ENCODE data around the gene ACOX3. TPM values are rescaled to one million over a fixed set of nuclear protein-coding genes. Genes with fewer than 3 reads are reported as not detected.
"Not testable (repeated sequence)": the region's sequence is repeated elsewhere in the genome, so short reads cannot be mapped to it uniquely, and the experiment has no call there.

Gene ACOX3
- polyA plus RNA-seq, 4 donors, result 15.4 to 19.2 (median 16.5) TPM

DNA sequence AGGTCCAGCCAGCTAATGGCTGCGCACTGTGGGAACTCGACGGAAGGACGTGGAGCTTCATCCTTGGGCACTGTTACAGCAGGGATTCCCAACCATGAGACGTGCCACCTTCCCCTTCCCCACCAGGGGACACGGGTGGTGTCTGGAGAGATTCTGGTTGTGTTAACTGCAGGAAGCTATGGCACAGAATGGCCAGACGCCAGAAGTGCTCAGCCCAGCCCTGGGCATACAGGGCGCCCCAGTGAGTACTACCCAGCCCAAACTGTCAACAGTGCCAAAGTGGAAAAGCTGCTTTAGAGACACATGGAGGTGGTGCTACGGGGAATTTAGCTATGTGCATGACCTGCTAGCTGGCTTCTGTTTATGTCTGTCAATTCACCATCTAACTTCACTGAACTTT is 32.8 kb downstream of the ACOX3 start:
- DNase-seq (ENCODE audit: low read depth in 4 of 4, low spot score in 2 of 4), result no peak

GRCh38 chr4:8407316-8407715 is 33.2 kb downstream of the ACOX3 start:
- DNase-seq (ENCODE audit: low read depth in 4 of 4, low spot score in 2 of 4), result no peak

DNA sequence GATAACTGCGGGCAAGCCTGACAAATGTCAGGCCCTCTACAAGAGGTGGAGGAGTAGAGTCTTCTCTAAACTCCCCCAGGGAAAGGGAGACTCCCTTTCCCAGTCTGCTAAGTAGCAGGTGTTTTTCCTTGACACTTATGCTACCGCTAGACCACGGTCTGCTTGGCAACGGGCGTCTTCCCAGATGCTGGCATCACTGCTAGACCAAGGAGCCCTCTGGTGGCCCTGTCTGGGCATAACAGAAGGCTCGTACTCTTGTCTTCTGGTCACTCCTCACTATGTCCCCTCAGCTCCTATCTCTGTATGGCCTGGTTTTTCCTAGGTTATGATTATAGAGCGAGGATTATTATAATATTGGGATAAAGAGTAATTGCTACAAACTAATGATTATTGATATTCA is 33.6 kb downstream of the ACOX3 start:
- not testable (repeated sequence) for DNase-seq (ENCODE audit: low read depth in 4 of 4, low spot score in 2 of 4)

- DNase-seq (ENCODE audit: low read depth in 4 of 4, low spot score in 2 of 4), result no peak
These were observed 35.0 kb downstream of the ACOX3 start for GRCh38 chr4:8405516-8405875.

- no peak for DNase-seq (ENCODE audit: low read depth in 4 of 4, low spot score in 2 of 4)
These were observed 35.6 kb downstream of the ACOX3 start for GRCh38 chr4:8404791-8405515.

GRCh38 chr4:8403976-8404375 is 36.5 kb downstream of the ACOX3 start:
- no peak for DNase-seq (ENCODE audit: low read depth in 4 of 4, low spot score in 2 of 4)

- DNase-seq (ENCODE audit: low read depth in 4 of 4, low spot score in 2 of 4), result no peak
These were observed 37.3 kb downstream of the ACOX3 start for GRCh38 chr4:8403173-8403753.

GRCh38 chr4:8402640-8403039 is 37.9 kb downstream of the ACOX3 start:
- DNase-seq (ENCODE audit: low read depth in 4 of 4, low spot score in 2 of 4), result no peak

- DNase-seq (ENCODE audit: low read depth in 4 of 4, low spot score in 2 of 4), result no peak
These were observed 38.3 kb downstream of the ACOX3 start for GRCh38 chr4:8402181-8402597.

DNA sequence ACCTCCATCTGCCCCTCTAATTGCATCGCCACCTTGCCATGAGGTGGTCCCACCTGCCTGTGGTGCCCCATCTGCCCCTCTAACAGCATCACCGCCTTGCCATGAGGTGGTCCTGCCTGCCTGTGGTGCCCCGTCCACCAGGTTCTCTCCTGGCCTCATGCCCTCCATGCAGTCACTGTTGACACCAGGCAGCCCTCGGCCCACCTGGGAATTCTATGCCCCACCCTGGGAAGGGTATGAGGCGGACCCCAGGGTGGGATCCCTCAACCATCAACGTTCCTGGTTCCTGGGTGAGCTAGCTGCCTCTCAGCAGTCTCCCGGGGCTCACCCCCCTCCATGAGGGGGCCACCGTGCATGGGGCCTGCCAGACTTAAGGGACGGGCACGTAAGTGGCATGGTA is 38.9 kb downstream of the ACOX3 start:
- DNase-seq (ENCODE audit: low read depth in 4 of 4, low spot score in 2 of 4), result no peak

DNA sequence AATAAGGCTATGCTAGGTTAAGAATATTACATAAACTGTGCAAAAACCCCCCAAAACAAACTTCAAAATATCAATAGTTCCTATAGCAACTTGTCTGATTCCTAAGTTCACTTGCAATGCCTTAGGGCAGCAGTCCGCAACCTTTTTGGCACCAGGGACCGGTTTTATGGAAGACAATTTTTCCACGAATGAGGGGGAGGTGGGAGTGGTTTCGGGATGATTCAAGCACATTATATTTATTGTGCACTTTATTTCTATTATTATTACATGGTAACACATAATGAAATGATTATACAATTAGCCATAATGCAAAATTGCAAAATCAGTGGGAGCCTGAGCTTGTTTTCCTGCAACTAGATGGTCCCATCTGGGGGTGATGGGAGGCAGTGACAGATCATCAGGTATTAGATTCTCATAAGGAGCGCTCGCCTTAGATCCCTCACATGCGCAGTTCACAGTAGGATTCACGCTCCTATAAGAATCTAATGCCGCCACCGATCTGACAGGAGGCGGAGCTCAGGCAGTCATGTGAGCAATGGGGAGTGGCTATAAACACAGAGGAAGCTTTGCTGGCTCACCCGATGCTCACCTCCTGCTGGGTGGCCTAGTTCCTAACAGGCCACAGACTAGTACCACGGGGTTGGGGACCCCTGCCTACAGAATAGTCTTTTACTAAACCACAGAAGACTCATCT is 39.7 kb downstream of the ACOX3 start:
- no peak for DNase-seq (ENCODE audit: low read depth in 4 of 4, low spot score in 2 of 4)

GRCh38 chr4:8399298-8399697 is 41.2 kb downstream of the ACOX3 start:
- no peak for DNase-seq (ENCODE audit: low read depth in 4 of 4, low spot score in 2 of 4)

DNA sequence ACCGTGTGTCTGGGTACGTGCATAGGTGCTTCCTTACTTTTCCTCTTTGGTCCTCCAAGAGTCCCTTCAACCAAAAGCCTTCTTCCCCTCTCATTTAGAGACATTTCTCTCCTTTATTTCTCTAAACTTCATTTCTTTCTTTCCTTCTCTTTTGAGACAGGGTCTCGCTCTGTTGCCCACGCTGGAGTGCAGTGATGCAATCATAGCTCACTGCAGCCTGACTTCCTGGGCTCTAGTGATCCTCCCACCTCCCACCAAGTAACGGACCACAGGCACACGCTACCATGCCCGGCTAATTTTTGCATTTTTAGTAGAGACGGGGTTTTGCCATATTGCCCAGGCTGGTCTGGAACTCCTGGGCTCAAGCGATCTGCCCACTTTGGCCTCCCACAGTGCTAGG is 42.2 kb downstream of the ACOX3 start:
- no peak for DNase-seq (ENCODE audit: low read depth in 4 of 4, low spot score in 2 of 4)

- DNase-seq (ENCODE audit: low read depth in 4 of 4, low spot score in 2 of 4), result no peak
These were observed 43.6 kb downstream of the ACOX3 start for GRCh38 chr4:8396762-8397406.

DNA sequence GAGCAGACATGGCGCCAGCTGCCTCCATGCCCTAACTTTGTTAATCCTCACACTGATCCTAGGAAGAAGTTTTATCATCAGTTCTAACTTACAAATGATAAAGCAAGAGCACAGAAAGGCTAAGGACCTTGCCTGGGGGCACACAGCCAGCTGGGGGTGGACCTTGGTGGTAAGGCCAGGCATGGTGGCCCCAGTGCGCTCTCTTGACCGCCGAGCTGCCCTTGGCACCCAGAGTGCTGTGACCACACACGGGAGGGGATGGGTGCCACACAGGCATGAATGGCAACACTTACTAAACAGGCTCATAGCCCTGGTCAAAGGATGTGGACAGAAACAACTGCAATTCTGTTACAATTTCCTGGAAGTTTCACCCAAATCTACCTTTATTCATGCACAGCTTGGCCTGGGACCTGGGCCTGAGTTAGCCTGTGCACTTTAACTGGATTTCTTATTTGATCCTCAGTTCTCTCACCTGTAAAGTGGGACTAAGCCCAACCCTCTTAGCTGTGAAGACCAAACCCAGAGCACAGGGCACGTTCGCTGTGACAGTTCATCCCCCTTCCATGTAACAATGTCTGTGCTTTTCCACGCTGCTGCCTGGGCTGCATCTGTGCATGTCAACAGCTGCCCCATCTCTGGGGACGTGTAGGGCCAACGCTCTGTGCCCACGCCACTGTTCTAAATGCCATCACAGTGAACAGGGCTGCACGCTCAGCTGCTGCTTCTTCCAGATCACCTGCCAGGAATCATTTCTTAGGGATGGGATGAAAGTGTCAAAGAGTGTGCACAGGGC is 44.8 kb downstream of the ACOX3 start:
- DNase-seq (ENCODE audit: low read depth in 4 of 4, low spot score in 2 of 4), result no peak

GRCh38 chr4:8394806-8395205 is 45.7 kb downstream of the ACOX3 start:
- DNase-seq (ENCODE audit: low read depth in 4 of 4, low spot score in 2 of 4), result no peak

GRCh38 chr4:8394061-8394519 is 46.4 kb downstream of the ACOX3 start:
- no peak for DNase-seq (ENCODE audit: low read depth in 4 of 4, low spot score in 2 of 4)

GRCh38 chr4:8393593-8394038 is 46.9 kb downstream of the ACOX3 start:
- DNase-seq (ENCODE audit: low read depth in 4 of 4, low spot score in 2 of 4), result no peak

GRCh38 chr4:8392591-8393190 is 47.8 kb downstream of the ACOX3 start:
- DNase-seq (ENCODE audit: low read depth in 4 of 4, low spot score in 2 of 4), result no peak

DNA sequence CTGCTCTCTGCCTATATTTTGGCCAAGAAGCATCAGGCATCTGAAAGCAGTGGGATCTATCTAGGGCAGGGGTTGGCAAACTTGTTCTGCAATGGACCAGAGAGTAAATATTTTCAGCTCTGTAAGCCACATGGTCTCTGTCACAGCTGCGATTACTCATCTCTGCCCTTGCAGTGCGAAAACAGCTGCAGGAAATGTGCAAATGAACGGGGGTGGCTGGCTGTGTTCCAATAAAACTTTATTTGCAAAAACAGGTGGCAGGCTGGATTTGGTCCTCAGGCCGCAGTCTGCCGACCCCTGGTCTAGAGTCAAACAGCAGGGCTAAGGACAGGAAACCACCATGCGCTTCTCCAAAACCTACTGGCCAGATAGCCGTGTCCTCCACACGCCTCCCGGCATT is 48.6 kb downstream of the ACOX3 start:
- no peak for DNase-seq (ENCODE audit: low read depth in 4 of 4, low spot score in 2 of 4)

Data from left renal cortex interstitium (tissue), 4 donors.